Measurements from ENCODE around the gene STXBP5.

DNA sequence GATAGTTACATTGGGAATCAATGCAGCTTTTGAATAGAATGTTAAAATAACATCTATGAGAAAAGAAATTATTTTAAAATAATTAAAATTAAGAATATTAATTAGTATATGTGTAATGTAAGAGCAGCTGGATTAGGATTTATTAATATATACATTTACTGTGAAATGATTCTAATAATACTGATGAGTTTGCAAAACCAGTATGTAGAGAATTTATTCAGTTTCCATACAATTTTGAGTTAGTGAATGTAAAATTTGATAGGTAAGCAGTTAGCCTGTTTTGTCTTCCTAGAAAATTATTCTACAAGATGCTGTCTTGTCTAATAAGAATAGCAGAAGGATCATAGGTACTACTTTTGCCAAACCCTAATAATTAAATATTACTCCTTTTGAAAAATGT is 70.6 kb downstream of the STXBP5 start:
- TF ChIP-seq, protein P1, sequence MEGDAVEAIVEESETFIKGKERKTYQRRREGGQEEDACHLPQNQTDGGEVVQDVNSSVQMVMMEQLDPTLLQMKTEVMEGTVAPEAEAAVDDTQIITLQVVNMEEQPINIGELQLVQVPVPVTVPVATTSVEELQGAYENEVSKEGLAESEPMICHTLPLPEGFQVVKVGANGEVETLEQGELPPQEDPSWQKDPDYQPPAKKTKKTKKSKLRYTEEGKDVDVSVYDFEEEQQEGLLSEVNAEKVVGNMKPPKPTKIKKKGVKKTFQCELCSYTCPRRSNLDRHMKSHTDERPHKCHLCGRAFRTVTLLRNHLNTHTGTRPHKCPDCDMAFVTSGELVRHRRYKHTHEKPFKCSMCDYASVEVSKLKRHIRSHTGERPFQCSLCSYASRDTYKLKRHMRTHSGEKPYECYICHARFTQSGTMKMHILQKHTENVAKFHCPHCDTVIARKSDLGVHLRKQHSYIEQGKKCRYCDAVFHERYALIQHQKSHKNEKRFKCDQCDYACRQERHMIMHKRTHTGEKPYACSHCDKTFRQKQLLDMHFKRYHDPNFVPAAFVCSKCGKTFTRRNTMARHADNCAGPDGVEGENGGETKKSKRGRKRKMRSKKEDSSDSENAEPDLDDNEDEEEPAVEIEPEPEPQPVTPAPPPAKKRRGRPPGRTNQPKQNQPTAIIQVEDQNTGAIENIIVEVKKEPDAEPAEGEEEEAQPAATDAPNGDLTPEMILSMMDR (IDR thresholded peaks at IDR 0.05; ENCODE audit: low read length) = no peak
- TF ChIP-seq EZH2 (IDR thresholded peaks at IDR 0.05; ENCODE audit: borderline replicate concordance, low read length) = no peak
